Measurements from ENCODE around the gene DNAH8. TPM values are rescaled to one million over a fixed set of nuclear protein-coding genes. Genes with fewer than 3 reads are reported as not detected.

DNAH8 gene
- total RNA-seq, 1 donor from 2014 or later, result not detected

DNA sequence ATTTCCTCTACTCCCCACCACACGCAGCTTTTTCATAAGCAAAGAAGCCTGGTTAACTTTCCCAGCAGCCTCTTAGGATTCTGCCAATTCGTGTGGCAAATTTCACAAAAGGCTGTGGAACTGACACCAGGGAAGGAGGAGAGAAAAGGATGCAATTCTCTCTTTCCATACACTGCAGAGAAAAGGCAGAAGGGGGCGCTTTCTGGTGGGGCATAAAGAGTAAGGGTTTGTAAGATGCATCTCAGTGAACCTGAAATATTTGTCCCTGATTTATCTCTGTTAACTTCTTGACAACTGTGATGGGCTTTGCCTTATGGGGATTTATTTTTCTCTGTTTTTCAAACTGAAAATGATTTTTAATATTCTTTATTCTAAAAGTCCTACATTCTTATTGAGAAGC lies 288.0 kb downstream of the DNAH8 start:
- TF ChIP-seq, protein P1, sequence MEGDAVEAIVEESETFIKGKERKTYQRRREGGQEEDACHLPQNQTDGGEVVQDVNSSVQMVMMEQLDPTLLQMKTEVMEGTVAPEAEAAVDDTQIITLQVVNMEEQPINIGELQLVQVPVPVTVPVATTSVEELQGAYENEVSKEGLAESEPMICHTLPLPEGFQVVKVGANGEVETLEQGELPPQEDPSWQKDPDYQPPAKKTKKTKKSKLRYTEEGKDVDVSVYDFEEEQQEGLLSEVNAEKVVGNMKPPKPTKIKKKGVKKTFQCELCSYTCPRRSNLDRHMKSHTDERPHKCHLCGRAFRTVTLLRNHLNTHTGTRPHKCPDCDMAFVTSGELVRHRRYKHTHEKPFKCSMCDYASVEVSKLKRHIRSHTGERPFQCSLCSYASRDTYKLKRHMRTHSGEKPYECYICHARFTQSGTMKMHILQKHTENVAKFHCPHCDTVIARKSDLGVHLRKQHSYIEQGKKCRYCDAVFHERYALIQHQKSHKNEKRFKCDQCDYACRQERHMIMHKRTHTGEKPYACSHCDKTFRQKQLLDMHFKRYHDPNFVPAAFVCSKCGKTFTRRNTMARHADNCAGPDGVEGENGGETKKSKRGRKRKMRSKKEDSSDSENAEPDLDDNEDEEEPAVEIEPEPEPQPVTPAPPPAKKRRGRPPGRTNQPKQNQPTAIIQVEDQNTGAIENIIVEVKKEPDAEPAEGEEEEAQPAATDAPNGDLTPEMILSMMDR (IDR thresholded peaks at IDR 0.05; ENCODE audit: insufficient read depth, low read depth, low read length), result no peak
- no peak for TF ChIP-seq EZH2 (IDR thresholded peaks at IDR 0.05; ENCODE audit: insufficient read depth, low read length)
- no peak for FAIRE-seq
- peaks cover 2% of the 10 kb centered on the region for H3K27me3 ChIP-seq (ENCODE audit: insufficient read depth, low read length)

DNA sequence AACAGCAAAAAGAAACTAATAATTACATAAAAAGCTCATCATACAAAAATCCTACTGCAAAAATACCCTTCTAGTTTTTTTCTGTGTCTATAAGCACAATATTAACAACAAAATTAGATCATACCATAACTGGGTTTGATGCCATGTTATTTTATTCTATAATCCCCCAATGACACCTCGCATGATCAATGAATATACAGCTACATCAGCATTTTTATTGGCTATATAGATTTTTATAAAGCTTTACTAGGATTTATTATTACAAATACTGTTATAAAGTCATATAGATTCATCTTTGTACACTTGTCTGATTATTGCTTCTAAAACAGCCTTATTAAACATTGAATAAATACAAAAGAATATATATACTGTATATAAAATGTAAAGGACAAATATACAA lies 288.4 kb downstream of the DNAH8 start:
- no peak overlapping the region for H3K9ac ChIP-seq (ENCODE audit: low read length)
- no peak for DNase-seq (ENCODE audit: low read depth)
- H3K9me3 ChIP-seq (ENCODE audit: insufficient read depth, low read depth, low read length), result no peaks in the 10 kb centered on the region
- no peak overlapping the region for H3K27ac ChIP-seq (ENCODE audit: low read depth, low read length)
- H4K20me1 ChIP-seq (ENCODE audit: insufficient read depth, low read length), result no peaks in the 10 kb centered on the region
- Mint-ChIP-seq H3K27ac (ENCODE audit: unreplicated experiment) (no peak overlapping the region), H3K27me3 (ENCODE audit: low read depth, unreplicated experiment) (peaks cover 11% of the 10 kb centered on the region), H3K36me3 (ENCODE audit: low read depth, unreplicated experiment) (no peaks in the 10 kb centered on the region), H3K9me3 (ENCODE audit: unreplicated experiment) (no peaks in the 10 kb centered on the region), H3K4me3 (ENCODE audit: unreplicated experiment) (no peak overlapping the region), H3K4me1 (ENCODE audit: low read depth, unreplicated experiment) (no peaks in the 10 kb centered on the region)
- no peaks in the 10 kb centered on the region for H3K36me3 ChIP-seq (ENCODE audit: insufficient read depth, low read length)
- no peaks in the 10 kb centered on the region for H3K4me1 ChIP-seq (ENCODE audit: insufficient read depth, low read length)
- no peak for FAIRE-seq
- no peak overlapping the region for H2AFZ ChIP-seq (ENCODE audit: low read depth, low read length)
- no peak overlapping the region for H3K4me3 ChIP-seq (ENCODE audit: insufficient read depth, low read depth, low read length)
- no peaks in the 10 kb centered on the region for H3K79me2 ChIP-seq (ENCODE audit: insufficient read depth, low read length)
- no peak for TF ChIP-seq EZH2 (IDR thresholded peaks at IDR 0.05; ENCODE audit: insufficient read depth, low read length)
- TF ChIP-seq, protein P1 (IDR thresholded peaks at IDR 0.05; ENCODE audit: insufficient read depth, low read depth, low read length), result no peak
- H3K4me2 ChIP-seq (ENCODE audit: low read length), result no peak overlapping the region
- H3K27me3 ChIP-seq (ENCODE audit: insufficient read depth, low read length), result peaks cover 2% of the 10 kb centered on the region

More for the DNA sequence above, 288.0 kb downstream of the DNAH8 start:
- DNase-seq (ENCODE audit: low read depth), result no peak
- peaks cover 11% of the 10 kb centered on the region for H3K27me3 Mint-ChIP-seq (ENCODE audit: low read depth, unreplicated experiment)
- Histone ChIP-seq H3K79me2 (ENCODE audit: insufficient read depth, low read length) (no peaks in the 10 kb centered on the region), H3K4me3 (ENCODE audit: insufficient read depth, low read depth, low read length) (no peak overlapping the region), H3K27ac (ENCODE audit: low read depth, low read length) (no peak overlapping the region), H3K4me2 (ENCODE audit: low read length) (no peak overlapping the region), H3K4me1 (ENCODE audit: insufficient read depth, low read length) (no peaks in the 10 kb centered on the region), H3K9ac (ENCODE audit: low read length) (no peak overlapping the region), H3K9me3 (ENCODE audit: insufficient read depth, low read depth, low read length) (no peaks in the 10 kb centered on the region), H2AFZ (ENCODE audit: low read depth, low read length) (no peak overlapping the region), H3K36me3 (ENCODE audit: insufficient read depth, low read length) (no peaks in the 10 kb centered on the region), H4K20me1 (ENCODE audit: insufficient read depth, low read length) (no peaks in the 10 kb centered on the region)
- no peak overlapping the region for H3K4me3 Mint-ChIP-seq (ENCODE audit: unreplicated experiment)
- no peaks in the 10 kb centered on the region for H3K9me3 Mint-ChIP-seq (ENCODE audit: unreplicated experiment)
- no peaks in the 10 kb centered on the region for H3K36me3 Mint-ChIP-seq (ENCODE audit: low read depth, unreplicated experiment)
- H3K27ac Mint-ChIP-seq (ENCODE audit: unreplicated experiment), result no peak overlapping the region
- no peaks in the 10 kb centered on the region for H3K4me1 Mint-ChIP-seq (ENCODE audit: low read depth, unreplicated experiment)

DNA sequence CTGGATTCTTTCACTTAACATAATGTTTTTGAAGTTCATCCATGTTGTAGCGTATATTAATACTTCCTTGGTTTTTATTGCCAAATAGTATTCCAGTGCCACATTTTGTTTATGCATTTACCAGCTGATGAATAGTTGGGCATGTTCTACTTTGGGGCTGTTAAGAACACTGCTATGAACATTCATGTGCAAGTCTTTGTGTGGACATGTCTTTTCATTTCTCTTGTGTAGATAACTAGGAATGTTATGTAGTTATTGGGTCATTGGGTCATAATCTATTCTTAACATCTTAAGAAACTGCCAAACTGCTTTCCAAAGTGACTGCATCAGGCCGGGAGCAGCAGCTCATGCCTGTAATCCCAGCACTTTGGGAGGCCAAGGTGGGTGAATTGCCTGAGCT lies 289.7 kb downstream of the DNAH8 start:
- FAIRE-seq, result no peak
- H3K4me3 Mint-ChIP-seq (ENCODE audit: unreplicated experiment), result no peak overlapping the region
- H3K27me3 Mint-ChIP-seq (ENCODE audit: low read depth, unreplicated experiment), result peaks cover 11% of the 10 kb centered on the region
- no peaks in the 10 kb centered on the region for H3K9me3 Mint-ChIP-seq (ENCODE audit: unreplicated experiment)
- Histone ChIP-seq H3K9me3 (ENCODE audit: insufficient read depth, low read depth, low read length) (no peaks in the 10 kb centered on the region), H3K79me2 (ENCODE audit: insufficient read depth, low read length) (no peaks in the 10 kb centered on the region), H3K4me3 (ENCODE audit: insufficient read depth, low read depth, low read length) (no peak overlapping the region), H3K27me3 (ENCODE audit: insufficient read depth, low read length) (no peaks in the 10 kb centered on the region), H3K4me1 (ENCODE audit: insufficient read depth, low read length) (no peaks in the 10 kb centered on the region), H3K4me2 (ENCODE audit: low read length) (no peak overlapping the region), H3K27ac (ENCODE audit: low read depth, low read length) (no peak overlapping the region), H3K9ac (ENCODE audit: low read length) (no peak overlapping the region), H4K20me1 (ENCODE audit: insufficient read depth, low read length) (no peaks in the 10 kb centered on the region), H2AFZ (ENCODE audit: low read depth, low read length) (no peak overlapping the region), H3K36me3 (ENCODE audit: insufficient read depth, low read length) (no peaks in the 10 kb centered on the region)
- H3K4me1 Mint-ChIP-seq (ENCODE audit: low read depth, unreplicated experiment), result no peaks in the 10 kb centered on the region
- DNase-seq (ENCODE audit: low read depth), result no peak
- H3K27ac Mint-ChIP-seq (ENCODE audit: unreplicated experiment), result no peak overlapping the region
- no peaks in the 10 kb centered on the region for H3K36me3 Mint-ChIP-seq (ENCODE audit: low read depth, unreplicated experiment)
- TF ChIP-seq EZH2 (IDR thresholded peaks at IDR 0.05; ENCODE audit: insufficient read depth, low read length), result no peak
- TF ChIP-seq, protein P1 (IDR thresholded peaks at IDR 0.05; ENCODE audit: insufficient read depth, low read depth, low read length), result no peak
